HCT116 (cell line): ENCODE data around the gene TRMO.

Experiments used
- JUND ChIP-seq: IDR thresholded peaks from 2 replicates; pipeline ENCODE4 v1.6.1; 2012
- POLR2A ChIP-seq: IDR thresholded peaks from 2 replicates; pipeline ENCODE4 v1.7.0; 2011; ENCODE audit warnings: borderline replicate concordance; ENCODE audit not compliant: insufficient read depth, insufficient read length; ENCODE audit errors: extremely low read depth
- SP1 ChIP-seq: IDR thresholded peaks from 2 replicates; pipeline ENCODE4 v1.6.1; 2012; ENCODE audit warnings: low read depth
- TCF7L2 ChIP-seq: IDR thresholded peaks from 2 replicates; pipeline ENCODE4 v1.7.0; 2011; ENCODE audit warnings: borderline replicate concordance, inconsistent platforms; ENCODE audit not compliant: insufficient read depth, insufficient read length; ENCODE audit errors: extremely low read depth
- YY1 ChIP-seq: IDR thresholded peaks from 2 replicates; pipeline ENCODE4 v1.6.1; 2011; ENCODE audit warnings: low read length, low read depth, moderate library complexity, mild to moderate bottlenecking; ENCODE audit not compliant: insufficient replicate concordance; ENCODE audit errors: extremely low read depth
- ZFX ChIP-seq: fragments of 450-650 bp; IDR thresholded peaks from 2 replicates; pipeline ENCODE4 v1.6.1; 2017
- TF ChIP-seq, protein P1 (sequence below), 3 experiments: fragments of 200-600 bp in 1 of 3; sonication (generic) in 1 of 3; IDR thresholded peaks in 2 of 3; conservative IDR thresholded peaks in 1 of 3; 2 replicates each; pipeline ENCODE4 v1.5.1; 2012 to 2017; ENCODE audit warnings: low read depth in 2 of 3, low read length in 2 of 3, antibody characterized with exemption in 1 of 3, borderline replicate concordance in 1 of 3, control low read depth in 1 of 3, mild to moderate bottlenecking in 1 of 3, mixed read lengths in 1 of 3, mixed run types in 1 of 3, moderate library complexity in 1 of 3; ENCODE audit not compliant: insufficient read depth in 1 of 3

DNA sequence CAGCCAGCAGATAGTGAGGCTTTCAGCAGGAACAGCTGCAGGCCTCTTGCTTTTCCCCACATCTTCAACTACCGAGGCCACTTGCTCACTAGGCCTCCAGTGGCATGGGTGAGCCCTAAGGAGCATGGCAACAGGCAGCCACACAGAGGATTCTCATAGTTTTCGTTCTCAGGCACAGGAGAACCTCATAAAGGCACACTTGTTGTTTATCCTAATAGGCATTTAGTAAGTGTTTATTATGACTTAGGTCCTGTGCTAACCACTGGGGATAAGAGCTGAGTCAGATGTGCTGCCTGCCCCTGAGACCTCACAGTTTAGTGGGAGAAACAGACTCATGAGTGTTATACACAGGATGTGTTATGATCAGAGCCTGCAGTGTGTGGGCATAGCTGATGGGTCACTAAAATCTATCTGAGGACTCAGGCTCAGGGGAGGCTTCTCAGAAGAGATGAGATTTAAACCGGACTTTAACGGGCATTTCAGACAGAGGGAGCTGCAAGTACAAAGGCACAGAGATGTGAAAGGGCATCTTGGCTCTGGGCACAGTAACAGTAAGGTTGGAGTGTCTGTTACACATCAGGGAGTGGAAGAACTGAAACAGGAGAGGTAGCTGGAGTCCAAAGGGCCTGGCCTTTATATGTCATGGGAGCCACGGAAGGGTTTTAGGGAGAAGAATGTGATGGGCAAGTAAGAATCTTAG lies 36.7 kb upstream of the TRMO start:
- TF ChIP-seq JUND (no peak), POLR2A (no peak), ZFX (no peak), YY1 (no peak), TCF7L2 (no peak), SP1 (no peak)
- TF ChIP-seq, protein P1, sequence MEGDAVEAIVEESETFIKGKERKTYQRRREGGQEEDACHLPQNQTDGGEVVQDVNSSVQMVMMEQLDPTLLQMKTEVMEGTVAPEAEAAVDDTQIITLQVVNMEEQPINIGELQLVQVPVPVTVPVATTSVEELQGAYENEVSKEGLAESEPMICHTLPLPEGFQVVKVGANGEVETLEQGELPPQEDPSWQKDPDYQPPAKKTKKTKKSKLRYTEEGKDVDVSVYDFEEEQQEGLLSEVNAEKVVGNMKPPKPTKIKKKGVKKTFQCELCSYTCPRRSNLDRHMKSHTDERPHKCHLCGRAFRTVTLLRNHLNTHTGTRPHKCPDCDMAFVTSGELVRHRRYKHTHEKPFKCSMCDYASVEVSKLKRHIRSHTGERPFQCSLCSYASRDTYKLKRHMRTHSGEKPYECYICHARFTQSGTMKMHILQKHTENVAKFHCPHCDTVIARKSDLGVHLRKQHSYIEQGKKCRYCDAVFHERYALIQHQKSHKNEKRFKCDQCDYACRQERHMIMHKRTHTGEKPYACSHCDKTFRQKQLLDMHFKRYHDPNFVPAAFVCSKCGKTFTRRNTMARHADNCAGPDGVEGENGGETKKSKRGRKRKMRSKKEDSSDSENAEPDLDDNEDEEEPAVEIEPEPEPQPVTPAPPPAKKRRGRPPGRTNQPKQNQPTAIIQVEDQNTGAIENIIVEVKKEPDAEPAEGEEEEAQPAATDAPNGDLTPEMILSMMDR (IDR thresholded peaks at IDR 0.05 in 2 of 3, conservative IDR thresholded peaks at IDR 0.05 in 1 of 3; ENCODE audit: borderline replicate concordance in 1 of 3, insufficient read depth in 1 of 3, low read depth in 2 of 3, low read length in 2 of 3) = no peak
